Measurements from ENCODE around the gene COX14.

The COX14 gene

DNA sequence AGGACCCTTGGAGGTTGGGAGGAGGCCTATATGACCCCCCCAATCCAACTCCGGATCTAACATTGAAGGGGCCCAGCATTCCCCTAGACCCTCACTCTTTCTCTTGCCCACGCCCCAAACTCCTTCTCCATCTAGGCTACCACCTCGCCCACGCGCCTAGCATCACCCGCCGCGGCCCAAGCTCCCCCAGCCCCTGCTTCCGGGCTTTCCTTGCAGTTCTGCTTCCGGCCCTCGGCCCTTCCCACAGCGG, 54.7 kb downstream of the COX14 start:
- TF ChIP-seq, protein P1, sequence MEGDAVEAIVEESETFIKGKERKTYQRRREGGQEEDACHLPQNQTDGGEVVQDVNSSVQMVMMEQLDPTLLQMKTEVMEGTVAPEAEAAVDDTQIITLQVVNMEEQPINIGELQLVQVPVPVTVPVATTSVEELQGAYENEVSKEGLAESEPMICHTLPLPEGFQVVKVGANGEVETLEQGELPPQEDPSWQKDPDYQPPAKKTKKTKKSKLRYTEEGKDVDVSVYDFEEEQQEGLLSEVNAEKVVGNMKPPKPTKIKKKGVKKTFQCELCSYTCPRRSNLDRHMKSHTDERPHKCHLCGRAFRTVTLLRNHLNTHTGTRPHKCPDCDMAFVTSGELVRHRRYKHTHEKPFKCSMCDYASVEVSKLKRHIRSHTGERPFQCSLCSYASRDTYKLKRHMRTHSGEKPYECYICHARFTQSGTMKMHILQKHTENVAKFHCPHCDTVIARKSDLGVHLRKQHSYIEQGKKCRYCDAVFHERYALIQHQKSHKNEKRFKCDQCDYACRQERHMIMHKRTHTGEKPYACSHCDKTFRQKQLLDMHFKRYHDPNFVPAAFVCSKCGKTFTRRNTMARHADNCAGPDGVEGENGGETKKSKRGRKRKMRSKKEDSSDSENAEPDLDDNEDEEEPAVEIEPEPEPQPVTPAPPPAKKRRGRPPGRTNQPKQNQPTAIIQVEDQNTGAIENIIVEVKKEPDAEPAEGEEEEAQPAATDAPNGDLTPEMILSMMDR (IDR thresholded peaks at IDR 0.05; ENCODE audit: control insufficient read depth, extremely low read depth, insufficient read depth) = 0 out of 2 replicates have a peak, but pooled peaks have one; percentile 4
- peak overlapping the region; percentile 70 for H3K4me3 ChIP-seq (ENCODE audit: low read depth, low read length)
- no peak for DNase-seq (ENCODE audit: low read depth)

DNA sequence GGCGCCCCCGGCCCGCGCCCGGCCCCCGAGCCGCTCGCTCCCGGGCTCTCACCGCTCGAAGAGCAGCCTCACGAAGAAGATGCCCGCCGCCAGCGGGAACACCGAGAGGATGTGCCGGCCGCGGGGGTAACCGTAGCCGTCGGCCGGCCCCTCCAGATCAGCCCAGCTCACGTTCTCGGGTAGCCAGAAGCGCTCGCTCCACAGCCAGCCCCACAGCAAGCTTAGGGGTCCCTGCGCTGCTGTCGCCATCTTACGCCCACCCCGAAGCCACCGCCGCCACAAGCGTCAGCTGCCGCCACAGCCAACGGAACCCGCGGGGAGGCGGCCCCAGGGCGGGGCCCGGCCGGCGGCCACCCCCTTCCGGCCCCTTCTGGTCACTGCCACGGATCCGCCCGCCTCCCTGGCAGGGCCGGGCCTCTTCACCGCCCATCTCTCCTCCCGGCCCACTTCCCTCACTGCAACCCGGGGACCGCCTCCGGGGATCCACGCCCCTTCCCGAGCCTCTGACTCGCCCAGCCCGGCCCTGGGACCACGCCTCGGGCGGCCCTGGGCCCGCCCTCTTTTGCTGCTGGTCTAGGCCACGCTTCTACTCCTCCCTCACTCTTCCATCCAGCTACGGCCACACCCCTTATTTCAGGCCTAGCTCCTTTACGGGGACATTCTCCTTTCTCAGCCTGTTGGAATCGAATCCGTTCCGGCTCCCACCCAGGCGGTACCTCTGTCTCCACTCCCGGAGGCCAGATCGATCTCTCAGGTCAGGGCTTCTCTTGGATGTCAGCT, 55.2 kb downstream of the COX14 start, which contains the start of gene CERS5:
CERS5 (minus strand) TSS at position 321 of the 780 bp plus-strand sequence; CDS start at position 249, 72 bp downstream.
- peak within 1 kb of the TSS; percentile 70 for H3K4me3 ChIP-seq (ENCODE audit: low read depth, low read length)
- peak; percentile 95 for DNase-seq (ENCODE audit: low read depth)
- TF ChIP-seq, protein P1 (IDR thresholded peaks at IDR 0.05; ENCODE audit: control insufficient read depth, extremely low read depth, insufficient read depth) = no peak
